DMS 273 (cell line): ENCODE data around the gene ACER2.
A peak's percentile ranks its signal among the peaks of the same experiment; 100 is the strongest.
"Not testable (repeated sequence)": the region's sequence is repeated elsewhere in the genome, so short reads cannot be mapped to it uniquely, and the experiment has no call there.

Experiments
- DNase-seq: peaks from one replicate; lab custom pipeline; 2025; ENCODE audit not compliant: unreplicated experiment; lab: John Stamatoyannopoulos, UW

ACER2 gene

DNA sequence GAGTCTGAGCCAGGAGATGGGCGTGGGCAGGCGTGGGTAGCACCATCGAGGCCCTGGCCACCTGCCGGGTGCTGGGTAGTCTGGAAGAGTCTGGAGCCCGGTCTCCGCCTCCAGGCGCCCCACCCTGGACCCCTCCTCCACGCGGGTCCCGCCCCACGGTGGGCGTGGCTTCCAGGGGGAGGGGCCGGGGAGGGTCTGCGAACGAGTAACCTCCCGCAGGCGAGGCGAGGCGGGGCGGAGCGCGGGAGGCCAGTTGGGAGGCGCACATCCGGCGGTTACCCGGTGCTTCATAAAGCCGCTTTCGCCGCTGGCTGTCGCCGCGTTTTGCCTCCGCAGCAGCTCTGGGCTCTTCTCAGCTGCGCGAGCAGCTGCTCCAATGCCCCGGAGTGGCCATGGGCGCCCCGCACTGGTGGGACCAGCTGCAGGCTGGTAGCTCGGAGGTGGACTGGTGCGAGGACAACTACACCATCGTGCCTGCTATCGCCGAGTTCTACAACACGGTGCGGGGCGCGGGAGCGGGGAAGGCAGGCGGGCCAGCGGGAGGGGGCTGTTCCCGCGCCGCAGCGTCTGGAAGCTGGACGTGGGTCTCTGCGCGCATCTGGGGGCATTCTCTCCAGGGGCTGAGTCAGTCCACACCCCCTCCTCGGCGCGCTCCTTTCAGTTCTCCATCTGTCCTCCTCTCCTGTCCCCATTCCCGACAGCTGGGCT is at the start of gene ACER2:
Gene ACER2, plus strand, starts transcription at position 317 of the 708 bp plus-strand sequence. Its CDS starts 76 bp downstream, at position 393.
- DNase-seq, result peak; percentile 98

DNA sequence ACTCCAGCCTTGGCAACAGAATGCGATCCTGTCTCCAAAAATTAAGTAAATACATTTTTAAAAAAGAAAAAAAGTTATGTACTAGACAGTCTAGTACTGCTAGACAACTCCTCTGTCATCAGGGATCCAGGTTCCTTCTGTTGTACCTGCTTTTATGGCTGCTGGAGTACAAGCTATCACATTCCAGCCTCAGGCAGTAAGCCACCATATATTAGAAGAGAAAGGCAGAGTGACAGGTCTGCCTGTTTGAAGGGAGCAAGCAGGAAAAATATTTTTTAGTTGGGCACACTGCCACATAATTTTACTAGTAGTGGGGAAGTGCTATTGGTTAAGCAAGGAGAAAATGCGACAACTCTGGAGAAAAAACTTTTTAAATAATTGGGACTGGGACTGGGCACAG is 39.7 kb upstream of the ACER2 start:
- no peak for DNase-seq

DNA sequence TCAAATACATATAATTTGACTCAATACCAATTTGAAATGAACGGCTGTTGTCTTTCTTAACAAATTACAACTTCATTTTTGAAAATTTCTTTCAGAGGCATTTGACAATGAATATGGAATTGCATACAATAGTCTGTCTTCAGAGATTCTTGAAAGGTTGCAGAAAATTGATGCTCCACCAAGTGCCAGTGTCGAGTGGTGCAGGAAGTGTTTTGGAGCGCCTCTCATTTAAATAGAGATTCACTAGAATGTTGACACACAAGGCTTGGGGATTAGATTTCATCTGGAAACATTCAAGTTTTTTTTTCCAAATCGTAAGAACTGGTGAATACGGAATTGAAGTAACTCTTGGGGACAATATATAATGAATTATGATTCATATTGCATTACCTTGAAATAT is 36.9 kb upstream of the ACER2 start:
- peak; percentile 62 for DNase-seq

DNA sequence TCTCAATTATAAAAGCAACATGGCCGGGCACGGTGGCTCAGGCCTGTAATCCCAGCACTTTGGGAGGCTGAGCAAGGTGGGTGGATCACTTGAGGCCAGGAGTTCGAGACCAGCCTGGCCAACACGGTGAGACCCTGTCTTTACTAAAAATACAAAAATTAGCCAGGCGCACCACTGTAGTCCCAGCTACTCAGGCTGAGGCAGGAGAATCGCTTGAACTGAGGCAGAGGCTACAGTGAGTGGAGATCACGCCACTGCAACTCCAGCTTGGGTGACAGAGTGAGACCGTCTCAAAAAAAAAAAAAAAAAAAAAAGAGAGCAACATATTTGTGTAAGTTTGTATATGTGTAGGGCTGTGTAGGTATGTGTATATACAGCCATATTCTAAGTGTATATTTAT is 36.2 kb upstream of the ACER2 start:
- DNase-seq, result peak; percentile 34

DNA sequence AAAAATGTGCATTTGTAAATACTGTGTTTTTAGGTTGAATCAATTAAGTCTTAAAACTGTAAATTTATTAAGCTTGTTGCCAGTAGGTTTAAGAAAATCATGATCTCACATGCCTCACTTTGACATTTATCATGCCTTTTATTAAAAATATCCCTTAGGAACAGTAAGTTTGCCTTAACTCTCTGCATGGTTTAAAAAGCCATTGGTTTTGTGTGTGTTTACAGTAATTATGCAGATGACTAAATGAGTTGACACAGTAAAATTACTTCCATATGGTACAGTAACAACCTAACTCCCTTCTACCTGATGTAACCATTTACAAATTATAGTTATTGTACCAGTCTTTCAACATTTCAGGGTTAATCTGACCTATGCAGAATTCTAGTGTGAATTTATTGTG is 35.3 kb upstream of the ACER2 start:
- DNase-seq, result peak; percentile 42

DNA sequence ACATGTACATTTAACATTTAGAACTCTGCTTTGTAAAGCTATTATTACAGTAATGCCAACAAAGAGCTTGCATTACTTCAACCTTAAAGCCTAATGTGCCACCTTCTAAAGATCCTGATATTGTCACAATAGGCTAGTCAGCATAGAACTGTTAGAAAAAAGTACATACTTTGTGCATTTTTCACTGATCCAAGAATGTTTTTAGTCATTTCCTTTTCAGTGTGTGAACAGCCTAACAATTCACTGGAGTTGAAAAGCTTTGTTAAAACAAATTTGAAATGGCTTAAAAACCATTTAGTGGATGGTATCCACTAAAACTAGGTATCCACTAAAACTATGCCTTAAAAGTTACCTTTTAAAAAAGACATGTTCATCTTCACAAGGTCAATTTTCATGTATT is 33.3 kb upstream of the ACER2 start:
- DNase-seq, result peak; percentile 32

DNA sequence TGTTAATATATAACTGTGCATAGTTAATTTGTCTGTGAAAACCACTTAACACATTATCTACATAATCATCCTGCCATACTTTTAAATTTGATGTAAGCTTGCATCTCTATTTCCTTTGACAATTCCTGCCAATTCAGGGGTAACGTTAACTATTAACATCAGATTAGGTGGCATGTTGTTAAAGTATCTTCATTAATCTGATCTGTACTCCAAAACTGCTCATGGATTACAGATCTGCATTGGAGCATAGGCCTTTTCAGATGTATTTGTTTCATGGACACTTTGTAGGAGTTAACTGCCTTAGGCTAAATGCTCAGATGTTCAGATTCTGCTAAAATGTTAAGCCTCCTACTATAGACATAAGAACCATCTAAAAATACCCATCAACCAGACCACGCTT is 31.9 kb upstream of the ACER2 start:
- DNase-seq, result no peak

DNA sequence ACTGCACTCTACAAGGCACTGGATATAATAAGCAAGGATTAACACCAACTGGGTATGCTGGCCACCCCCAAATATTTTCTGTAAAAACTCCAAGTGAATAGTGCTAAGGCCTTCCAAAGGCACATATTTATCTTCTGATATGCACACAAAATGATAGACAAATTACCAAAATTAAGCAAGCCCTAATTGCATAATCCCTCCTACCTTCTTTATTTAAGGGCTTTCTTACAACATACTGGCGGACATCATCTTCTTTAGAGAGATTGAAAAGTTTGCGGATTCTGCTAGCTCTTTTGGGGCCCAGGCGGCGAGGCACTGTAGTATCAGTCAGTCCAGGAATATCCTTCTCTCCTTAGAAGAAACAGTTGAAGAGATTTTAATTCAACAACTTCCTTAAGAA is 30.6 kb upstream of the ACER2 start:
- DNase-seq, result no peak

DNA sequence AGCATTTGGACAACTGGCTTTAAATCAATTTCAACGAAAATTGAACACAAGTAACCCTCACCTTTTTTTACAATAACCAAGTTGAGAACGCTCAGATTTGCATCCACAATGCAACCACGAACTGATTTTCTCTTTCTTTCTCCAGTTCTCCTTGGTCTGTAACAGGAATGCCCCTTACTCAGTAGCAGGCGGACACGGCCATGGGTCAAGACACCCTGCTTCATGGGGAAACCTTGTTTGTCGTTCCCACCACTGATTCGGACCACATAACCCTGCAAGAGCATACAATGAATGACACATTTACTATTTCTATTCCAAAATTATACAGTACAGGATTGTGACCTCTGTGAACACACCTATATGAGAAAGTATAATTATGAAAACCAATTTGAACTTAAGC is 30.2 kb upstream of the ACER2 start:
- no peak for DNase-seq

DNA sequence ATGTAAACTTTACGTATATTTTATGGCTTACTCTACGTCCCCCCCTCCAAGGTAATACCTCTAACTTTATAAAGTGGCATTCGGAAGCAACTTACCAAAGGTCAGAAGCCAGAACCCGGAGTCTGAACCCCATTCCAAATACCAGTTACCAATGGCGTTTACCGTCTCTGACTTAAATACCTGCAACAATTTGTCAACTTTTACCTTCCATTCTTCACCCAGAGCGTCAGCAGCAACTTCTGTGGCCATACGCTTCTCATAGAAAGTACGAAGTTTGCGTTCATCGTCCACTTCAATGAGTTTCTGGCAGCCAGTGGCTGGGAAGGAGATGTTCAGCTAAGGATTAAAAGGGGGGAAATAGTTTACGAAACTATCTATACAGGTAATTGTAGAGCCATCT is 29.5 kb upstream of the ACER2 start:
- DNase-seq, result peak; percentile 29

DNA sequence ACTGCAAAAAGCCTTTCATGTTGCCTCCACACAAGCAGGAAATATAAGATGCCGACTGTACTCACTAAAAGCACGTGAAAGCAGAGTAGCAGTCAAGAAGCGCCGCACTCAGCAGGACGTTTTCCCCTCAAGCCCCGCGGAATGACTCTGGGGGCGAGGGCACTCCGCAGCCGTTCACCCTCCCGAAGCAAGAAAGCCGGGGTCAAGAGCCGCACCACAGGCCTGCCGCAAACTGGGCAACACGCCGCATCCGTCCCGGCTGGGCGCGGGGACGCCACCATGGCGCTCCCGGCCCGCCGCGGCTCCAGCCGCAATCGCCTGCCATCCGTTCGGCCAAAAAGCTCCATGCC is 29.1 kb upstream of the ACER2 start:
- no peak for DNase-seq

DNA sequence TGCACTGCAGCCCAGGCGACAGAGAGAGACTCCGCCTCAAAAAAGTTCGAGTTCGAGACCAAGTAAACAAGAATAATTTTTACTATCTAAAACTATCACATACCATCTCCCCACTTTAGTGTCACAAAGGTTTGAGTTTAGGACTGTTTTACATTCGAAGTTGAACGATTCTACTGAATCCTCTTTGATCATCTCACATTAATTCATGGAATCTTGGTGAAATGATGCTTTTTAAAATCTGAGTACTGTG is 28.1 kb upstream of the ACER2 start:
- DNase-seq, result no peak

DNA sequence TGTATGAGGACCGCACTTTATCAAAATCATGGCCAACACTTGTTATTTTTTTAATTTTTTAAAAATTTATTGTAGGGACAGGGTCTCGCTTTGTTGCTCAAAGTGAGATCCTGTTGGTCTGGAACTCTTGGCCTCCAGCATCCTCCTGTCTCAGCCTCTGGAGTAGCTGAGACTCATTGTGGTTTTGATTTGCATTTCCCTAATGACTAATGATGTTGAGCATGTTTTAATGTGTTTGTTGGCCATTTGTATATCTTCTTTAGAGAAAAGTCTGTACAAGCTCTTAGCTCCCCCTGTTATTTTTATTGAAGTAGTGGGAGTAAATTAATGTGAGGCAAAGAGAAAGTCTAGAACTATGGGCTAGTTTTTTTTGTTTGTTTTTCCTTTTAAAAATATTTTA is 27.2 kb upstream of the ACER2 start:
- DNase-seq, result no peak

DNA sequence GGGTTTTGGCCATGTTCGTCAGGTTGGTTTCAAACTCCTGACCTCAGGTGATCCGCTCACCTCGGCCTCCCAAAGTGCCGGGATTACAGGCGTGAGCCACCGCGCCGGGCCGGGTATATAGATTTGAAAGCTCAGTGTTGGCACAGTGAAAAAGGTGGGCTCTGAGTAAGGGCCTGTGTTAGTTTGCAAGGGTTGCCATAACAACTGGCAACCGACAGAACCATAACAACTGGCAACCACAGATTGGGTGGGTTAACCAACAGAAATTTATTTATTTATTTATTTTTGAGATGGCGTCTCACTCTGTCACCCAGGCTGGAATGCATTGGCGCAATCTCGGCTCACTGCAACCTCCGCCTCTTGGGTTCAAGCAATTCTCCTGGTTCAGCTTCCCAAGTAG is 23.6 kb upstream of the ACER2 start:
- DNase-seq, result not testable (repeated sequence)

DNA sequence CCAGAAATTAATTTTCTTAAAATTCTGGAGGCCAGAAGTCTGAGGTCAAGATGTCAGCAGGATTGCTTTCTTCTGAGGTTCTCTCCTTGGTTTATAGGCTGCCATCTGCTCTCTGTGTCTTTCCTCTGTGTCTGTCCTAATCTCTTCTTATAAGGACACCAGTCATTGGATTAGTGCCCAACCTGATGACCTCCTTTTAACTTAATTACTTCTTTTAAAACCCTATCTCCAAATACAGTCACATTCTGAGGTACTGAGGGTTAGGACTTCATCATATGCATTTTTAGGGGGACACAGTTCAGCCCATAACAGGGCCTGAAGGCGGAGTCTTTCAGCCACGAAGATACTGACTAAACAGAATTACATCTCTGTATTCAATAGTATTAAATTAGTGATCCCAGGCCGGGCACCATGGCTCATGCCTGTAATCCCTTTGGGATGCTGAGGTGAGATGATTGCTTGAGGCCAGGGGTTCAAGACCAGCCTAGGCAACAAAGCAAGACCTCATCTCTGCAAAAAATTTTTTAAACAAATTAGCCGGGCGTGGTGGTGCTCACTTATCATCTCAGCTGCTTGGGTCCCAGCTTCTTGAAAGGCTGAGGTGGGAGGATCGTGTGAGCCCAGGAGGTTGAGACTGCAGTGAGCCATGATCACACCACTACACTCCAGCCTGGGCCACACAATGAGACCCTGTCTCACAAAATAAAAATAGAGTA is 22.9 kb upstream of the ACER2 start:
- no peak for DNase-seq

DNA sequence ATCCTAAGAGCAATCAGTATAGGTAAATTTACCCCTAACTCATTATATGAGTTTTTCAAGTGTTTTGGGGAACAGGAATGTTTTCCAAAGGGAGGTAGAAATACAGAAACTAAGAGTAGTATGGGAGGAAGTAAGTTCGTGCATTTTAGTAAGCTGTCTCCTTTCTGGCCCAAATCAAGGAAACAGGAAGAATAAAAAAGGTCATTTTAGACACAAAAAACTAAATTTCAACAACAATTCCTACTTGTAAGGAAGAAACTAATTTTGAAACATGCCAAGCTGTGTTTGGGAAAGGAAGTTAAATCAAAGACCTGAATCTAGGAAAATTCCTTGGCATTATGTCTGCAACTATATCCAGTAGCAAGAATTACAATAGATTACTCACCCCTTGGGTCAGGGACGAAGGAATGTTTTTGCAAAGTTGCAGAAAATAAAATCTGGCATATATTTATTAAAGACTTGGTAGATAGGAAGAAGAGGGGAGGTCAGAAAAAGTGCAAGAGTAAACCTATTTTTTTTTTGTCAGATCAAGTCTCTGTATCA is 22.2 kb upstream of the ACER2 start:
- DNase-seq, result no peak

DNA sequence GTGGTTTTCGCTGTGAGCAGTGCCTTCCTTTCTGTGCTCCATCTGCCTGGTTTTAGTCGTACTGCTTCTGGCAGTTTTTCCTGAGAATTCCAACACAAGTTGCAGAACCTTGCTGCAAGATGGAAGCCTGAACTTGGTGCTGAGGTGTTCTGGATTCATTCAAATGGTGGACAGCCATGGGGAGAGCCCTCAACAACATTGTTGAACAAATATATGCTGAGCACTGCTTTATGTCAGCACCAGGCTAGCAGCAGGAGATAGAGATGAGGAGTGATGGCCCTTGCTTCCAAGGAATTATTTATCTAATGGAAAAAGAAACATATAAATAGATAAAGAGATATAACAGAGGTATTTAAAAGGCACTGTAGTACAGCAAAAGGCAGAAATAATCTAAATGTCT is 21.5 kb upstream of the ACER2 start:
- no peak for DNase-seq

DNA sequence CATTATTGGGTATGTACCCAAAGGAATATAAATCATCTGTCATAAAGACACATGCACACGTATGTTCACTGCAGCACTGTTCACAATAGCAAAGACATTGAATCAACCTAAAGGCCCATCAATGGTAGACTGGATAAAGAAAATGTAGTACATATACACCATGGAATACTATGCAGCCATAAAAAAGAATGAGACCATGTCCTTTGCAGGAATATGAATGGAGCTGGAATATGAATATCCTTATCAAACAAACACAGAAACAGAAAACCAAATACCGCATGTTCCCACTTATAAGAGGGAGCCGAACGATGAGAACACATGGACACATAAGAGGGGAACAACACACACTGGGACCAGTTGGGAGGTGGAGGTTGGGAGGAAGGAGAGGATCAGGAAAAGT is 19.3 kb upstream of the ACER2 start:
- not testable (repeated sequence) for DNase-seq

DNA sequence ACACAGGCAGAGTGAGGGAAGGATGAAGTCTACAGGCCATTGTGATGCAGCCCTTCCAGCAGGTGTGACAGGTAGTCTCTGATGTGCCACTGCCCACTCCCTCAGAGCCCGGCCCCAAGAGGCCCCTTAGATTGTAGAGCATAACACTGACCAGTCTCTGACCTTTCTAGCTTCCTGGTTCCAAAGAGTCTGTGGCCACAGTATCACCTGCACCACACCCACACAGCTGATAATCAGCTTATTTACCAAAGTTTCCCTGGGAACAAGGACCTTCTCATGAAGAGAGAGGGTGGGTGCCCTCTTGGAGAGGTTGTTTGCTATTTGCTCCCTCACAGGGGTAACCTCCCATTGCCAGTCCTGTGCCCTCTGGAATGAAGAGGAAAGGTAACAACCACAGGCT is 11.0 kb upstream of the ACER2 start:
- DNase-seq, result no peak

DNA sequence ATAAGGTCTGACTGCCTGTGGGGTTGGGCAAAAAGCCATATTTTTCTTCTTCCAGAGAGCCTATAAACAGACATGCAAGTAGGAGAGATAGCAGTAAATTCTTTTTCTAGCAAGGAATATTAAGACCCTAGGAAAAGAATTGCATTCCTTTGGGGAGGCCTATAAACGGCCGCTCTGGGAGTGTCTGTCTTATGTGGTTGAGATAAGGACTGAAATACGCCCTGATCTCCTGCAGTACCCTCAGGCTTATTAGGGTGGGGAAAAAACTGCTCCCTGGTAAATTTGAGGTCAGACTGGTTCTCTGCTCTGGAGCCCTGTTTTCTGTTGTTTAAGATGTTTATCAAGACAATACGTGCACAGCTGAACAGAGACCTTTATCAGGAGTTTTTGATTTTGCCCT is 5.6 kb upstream of the ACER2 start:
- not testable (repeated sequence) for DNase-seq

DNA sequence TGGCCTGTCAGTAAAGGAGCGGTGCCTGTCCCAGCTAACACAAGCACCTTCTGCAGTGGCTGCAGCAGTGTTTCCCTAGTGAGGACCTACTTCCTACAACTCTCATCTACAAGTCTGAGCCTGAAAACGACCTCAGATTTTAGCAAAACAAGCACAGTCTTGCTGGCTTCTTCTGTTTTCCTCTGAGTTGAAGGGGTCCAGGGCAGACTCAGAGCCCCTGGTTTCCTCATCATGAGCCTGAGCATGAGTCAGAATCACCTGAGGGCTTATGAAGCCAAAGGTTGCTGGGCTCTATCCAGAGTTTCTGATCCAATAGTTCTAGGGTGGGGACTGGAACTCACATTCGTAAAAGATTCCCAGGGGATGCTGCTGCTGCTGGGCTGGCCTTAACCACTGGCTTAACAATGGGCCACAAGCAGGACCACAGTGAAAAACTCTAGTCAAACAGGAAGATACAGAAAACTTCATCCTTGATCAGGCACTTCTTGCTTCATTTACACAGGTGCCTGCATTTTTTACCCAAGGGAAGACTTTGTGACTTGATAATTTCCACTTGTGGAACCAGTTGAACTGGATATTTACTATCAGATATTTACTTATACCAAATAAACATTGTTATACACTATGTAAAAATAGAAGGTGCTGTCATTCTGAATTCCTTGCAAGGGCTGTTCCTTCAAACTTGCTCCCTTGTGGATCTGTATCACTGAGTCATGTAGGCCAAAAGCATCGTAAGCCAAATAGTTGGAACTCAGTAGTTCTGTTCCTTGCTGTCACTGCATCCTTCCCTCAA is 4.3 kb upstream of the ACER2 start:
- DNase-seq, result no peak

DNA sequence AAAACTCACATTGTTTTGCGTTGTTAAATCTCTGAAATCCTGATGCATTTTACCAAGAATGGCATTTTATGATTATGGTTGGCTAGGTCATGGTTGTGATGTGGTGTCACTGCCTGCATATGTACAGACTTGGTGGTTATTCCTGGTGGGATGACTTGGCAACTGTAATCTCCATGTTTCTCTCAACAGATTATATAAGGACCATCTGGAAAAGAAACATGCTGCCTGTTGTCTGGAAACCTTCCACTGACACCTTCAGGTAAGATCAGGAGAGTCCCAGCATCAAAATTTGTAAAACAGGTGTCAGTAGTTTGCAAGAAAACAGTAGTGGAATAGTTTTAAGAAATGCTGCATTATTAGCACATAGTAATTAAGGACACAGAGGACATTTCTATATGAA is 3.0 kb upstream of the ACER2 start:
- peak; percentile 55 for DNase-seq
